Embryonic facial prominence (tissue), 1 donor: ENCODE measurements around the gene ZNF778.
"Not testable (repeated sequence)": the region's sequence is repeated elsewhere in the genome, so short reads cannot be mapped to it uniquely, and the experiment has no call there.

Source experiments
- DNase-seq: peaks from one replicate; pipeline ENCODE4 v3.0.0-alpha.2; 2016; ENCODE audit errors: extremely low spot score

Gene ZNF778

DNA sequence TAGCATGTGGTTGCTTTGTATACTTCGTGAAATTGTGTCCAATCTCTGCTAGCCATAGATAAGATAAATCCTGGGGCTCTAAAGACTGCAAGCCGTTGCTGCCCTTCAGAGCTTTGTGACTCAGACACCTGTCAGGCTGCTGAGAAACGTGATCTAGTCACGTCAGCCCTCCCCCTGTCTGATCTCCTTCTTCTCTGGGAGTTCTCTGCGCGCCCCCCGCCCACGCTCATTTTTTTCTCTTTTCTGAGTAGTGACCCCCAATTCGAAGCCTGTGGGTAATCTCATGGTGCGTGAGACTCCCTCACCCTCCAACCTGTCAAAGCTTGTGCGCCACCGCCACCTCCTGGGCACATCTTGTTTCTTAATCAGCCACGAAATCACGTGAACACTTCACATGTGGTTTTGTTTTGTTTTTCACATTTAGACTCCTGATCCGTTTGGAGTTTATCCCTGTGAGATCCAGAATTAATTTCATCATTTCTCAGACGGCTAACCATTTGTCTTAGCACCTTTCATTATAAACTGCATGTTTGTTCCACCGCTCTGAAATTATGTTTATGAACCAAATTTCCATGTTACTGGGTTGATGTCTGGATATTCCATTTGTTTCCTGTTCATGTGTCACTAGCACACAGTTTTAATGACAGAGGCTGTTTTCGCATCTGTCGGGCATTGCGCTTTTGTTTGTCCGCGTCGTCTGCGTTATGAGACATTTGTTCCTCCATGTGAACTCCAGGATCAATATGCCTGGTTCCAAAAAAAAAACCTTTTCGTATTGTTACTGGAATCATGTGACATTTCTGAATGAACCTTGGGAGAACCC lies 977 bp upstream of the ZNF778 start:
- peak; percentile 54 for DNase-seq

GRCh38 chr16:89217138-89217387 lies 440 bp upstream of the ZNF778 start:
- DNase-seq: no peak

DNA sequence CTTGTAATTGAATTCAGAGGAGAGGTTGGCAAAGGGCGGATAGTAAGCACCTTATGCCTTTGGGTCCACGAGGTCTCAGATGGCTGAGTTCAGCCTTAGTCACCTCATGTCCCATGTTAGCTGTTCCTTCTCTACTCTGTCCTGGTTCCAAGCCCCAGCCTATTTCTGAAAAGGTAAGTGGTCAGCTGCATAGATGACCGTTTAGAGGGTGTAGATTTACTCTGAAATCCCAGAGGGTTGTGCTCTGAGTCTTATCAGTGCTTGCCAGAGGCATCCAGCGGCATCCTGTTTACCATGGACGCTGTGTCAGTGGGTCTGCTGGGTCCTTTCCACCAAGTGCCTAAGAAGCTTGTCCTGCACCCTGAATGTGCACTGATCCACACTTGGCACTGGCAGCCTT lies 1.9 kb downstream of the ZNF778 start:
- no peak for DNase-seq

DNA sequence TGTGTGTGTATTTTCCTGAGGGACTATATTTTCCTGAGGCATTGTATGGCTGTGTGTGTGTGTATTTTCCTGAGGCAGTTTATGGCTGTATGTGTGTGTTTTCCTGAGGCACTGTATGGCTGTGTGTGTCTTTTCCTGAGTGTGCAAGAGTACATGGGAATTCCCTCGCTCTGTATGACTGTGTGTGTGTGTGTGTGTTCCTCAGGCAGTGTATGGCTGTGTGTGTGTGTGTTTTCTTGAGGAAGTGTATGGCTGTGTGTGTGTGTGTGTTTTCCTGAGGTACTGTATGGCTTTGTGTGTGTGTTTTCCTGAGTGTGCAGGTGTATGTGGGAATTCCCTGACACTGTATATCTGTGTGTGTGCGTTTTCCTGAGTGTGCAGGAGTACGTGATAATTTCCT lies 4.1 kb downstream of the ZNF778 start:
- DNase-seq: no peak

GRCh38 chr16:89222931-89223330 lies 5.4 kb downstream of the ZNF778 start:
- no peak for DNase-seq

- no peak for DNase-seq
Measured at GRCh38 chr16:89224665-89225064, 7.2 kb downstream of the ZNF778 start.

GRCh38 chr16:89230255-89230654 lies 12.8 kb downstream of the ZNF778 start:
- no peak for DNase-seq

GRCh38 chr16:89232107-89232506 lies 14.6 kb downstream of the ZNF778 start:
- no peak for DNase-seq

DNA sequence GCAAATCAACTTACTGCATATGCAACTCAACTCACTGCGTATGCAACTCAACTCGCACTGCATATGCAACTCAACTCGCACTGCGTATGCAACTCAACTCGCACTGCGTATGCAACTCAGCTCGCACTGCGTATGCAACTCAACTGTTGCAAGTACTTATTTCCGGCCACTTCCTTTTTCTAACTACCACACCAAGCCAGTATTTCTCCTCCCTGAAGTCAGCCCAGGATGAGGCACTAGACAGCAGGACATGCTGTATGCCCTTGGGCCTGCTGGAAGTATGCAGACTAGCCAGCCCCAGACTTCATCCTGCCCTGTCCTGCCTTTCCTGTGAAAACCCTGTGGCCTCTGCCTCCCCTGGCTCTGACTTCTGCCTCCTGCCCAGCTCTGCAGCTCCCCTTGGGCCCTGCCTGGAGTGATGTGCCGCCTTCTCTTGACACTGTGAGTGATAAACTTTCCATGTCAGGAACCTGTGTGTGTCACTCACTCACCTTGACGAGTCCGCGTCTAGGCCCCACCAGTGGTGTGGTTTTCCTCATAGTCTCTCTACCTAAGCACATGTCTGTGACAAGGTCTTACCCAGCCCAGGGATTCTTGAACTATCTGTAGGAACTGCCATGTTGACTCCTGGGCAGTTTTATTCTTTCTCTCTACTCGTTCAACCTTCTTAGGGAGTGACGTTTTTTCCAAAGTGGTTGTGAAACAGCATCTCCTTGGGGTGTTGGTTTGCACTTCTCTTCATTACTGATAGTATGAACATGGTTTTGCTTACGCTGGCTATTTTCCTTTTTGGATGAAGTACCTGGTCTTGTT lies 16.4 kb downstream of the ZNF778 start:
- DNase-seq: no peak

DNA sequence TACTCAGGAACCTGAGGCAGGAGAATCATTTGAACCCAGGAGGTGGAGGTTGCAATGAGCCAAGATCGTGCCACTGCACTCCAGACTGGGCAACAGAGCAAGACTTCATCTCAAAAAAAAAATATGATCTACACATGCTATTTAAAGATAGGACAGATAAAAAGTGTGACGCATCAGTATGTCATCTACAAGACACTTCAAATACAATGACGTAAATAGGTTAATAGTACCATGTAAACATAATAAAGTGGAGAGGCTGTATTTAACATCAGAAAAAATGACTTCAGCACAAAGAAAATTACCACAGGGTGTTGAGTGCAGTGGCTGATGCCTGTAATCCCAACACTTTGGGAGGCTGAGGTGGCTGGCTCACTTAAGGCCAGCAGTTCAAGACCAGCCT lies 20.2 kb downstream of the ZNF778 start:
- DNase-seq: no peak

- DNase-seq: peak; percentile 60
Measured at GRCh38 chr16:89241187-89242007, 23.9 kb downstream of the ZNF778 start.

DNA sequence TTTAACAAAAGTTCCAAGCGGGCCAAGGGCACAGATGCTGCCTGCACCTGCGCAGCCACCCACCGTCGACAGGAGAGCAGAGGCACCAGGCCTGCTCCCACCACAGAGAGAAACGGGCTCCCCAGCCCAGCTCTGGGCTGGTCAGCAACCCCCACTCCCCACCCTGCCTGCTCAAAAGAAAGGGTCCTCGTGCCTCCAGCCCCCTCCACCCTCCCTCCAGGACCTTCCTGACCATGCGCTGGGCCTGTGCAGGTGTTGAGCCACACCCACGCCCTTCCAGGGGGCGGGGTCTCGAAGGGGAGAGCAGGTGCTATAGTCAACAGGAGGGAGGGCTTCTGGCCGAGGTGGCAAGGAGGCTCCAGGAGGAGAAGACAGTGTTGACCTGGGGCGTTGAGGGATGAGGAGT lies 25.3 kb downstream of the ZNF778 start:
- DNase-seq: no peak

- DNase-seq: no peak
Measured at GRCh38 chr16:89243664-89244063, 26.2 kb downstream of the ZNF778 start.

DNA sequence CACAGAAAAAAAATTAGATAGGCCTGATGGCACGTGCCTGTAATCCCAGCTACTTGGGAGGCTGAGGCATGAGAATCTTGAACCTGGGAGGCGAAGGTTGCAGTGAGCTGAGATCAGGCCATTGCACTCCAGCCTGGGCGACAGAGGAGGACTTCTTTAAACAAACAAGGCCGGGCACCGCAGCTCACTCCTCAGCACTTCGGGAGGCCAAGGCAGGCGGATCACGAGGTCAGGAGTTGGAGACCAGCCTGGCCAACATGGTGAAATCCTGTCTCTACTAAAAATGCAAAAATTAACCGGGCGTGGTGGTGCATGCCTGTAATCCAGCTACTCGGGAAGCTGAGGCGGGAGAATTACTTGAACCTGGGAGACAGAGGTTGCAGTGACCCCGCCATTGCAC lies 26.8 kb downstream of the ZNF778 start:
- not testable (repeated sequence) for DNase-seq

GRCh38 chr16:89244754-89245153 lies 27.3 kb downstream of the ZNF778 start:
- DNase-seq: no peak

GRCh38 chr16:89246383-89246902 lies 28.9 kb downstream of the ZNF778 start:
- no peak for DNase-seq

- peak; percentile 52 for DNase-seq
Measured at GRCh38 chr16:89246903-89247733, 29.6 kb downstream of the ZNF778 start.

DNA sequence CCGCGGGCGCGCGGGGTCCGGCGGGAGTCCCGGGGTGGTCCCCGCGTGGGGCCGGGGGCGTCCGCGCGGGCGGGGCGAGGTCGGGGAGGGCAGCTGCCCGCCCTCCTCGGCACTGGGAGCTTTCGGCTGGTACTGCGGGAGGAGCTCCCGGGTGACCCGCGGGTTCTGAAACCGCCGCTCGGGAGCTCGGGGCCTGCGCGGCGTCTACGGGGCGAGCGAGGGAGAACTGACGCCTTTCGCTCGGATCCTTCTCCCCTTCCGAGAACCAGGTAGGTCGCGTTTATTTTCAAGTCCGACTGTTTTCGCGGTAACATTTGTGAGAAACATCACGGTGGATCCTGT lies 30.2 kb downstream of the ZNF778 start:
- not testable (repeated sequence) for DNase-seq

DNA sequence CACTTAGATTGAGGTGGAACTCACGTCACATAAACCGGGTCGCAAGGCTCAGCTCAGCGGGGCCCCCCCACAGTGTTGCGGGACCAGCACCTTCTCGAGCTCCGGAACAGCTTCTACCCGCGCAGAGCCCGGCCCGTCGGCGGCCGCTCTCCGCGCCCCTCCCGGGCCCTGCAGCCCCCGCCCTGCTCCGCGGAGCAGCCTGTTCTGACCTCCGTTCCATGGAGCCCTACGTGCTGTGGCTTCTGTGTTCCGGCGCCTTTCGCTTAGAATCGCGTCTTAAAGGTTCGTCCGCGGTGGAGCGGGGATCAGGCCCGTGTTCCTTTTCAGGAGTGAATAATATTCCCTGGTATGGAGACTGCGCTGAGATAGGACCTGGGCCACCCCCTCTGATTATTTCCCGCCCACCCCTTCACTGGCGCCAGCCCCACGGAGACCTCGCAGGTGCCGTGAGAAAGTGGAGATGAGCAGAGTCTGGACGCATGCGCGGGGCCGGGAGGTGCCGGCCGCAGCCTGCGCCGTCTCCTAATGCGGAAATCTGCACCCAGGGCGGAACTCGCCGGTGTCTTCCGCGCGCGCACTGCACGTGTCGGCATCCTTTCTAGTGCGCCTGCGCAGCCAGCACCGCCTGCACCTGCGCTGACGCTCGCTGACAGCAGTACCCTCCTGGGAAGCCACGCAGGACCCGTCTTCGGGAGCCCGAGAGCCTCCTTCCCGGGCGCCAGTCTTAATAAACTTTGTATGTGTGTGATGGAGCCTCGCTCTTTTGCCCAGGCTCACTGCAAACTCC lies 30.9 kb downstream of the ZNF778 start:
- DNase-seq: no peak

DNA sequence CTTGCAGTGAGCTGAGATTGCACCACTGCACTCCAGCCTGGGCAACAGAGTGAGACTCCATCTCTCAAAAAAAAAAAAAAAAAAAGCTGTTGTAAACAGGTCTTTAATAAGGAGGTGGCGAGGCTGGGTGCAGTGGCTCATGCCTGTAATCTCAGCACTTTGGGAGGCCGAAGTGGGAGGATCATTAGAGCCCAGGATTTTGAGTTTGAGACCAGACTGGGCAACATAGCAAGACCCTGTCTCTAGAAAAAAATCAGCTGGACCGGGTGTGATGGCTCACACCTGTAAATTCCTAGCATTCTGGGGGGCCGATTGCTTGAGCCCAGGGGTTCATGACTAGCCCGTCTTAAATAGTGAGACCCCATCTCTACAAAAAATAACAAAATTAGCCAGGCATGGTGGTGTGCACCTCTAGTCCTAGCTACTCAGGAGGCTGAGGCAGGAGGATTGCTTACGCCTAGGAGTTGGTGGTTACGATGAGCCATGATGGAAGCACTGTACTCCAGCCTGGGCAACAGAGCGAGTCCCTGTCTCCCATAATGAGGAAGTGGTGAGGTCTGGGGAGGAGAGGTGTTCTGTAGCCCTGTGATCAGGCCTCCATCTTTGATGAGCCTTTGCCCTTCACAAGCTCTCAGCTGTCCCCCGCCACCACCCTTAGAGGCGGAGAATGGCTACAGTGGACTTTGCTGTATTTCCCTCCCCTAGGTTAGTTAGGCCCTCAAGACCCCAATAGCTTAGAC lies 36.2 kb downstream of the ZNF778 start:
- no peak for DNase-seq
